Activated gamma-delta T cell treated with Interleukin-2 at 50 U/mL for 16 hours (primary cell): ENCODE data around the gene IFT20.
"Not testable (repeated sequence)": the region's sequence is repeated elsewhere in the genome, so short reads cannot be mapped to it uniquely, and the experiment has no call there.

ENCODE experiments used
- DNase-seq: peaks from one replicate; pipeline ENCODE4 v3.0.0-alpha.2; 2020

Gene IFT20

DNA sequence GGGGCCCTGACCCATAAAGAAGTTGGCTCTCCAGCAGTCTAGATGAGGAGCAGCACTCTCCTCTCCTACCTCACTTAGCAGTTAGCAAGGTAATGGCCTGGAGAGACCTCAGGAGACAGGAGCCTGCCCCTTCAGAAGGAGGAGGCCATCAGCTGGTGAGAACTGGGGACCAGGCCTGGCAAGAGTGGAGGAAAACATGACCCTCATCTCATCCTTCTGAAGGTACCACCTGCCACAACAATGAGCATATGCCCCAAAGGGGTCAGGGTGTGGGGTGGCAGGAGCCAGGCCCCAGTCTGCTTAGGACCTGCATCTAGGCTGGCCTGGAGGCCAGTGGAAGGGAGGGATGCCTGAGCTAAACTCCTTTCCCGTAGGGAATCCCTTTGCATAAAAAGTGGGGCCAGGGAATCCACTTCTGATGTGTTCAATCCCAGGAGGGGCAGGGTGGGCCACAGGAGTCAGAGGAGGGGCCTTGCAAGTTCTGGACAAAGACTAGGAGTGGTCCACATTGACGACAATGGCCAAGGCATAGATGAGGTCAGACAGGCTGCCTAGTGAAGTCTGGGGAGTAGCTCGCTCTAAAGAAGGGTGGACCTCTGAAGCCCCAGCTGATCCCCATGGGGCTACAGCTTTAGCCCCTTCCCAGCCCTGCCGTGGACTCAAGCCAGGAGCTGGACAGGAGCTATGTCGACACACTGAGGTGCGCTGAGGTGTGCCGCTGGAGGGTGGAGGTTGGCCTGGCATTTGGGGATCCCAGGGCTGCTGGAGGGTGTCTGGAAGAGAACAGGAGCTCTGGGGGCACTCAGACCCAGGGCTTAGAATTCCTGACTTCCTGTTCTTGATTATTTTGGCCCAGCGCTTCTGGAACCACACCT is 28.7 kb upstream of the IFT20 start:
- no peak for DNase-seq

- no peak for DNase-seq
Observed at GRCh38 chr17:28363186-28363585, 27.9 kb upstream of the IFT20 start.

- no peak for DNase-seq
Observed at GRCh38 chr17:28357901-28358197, 22.6 kb upstream of the IFT20 start.

DNA sequence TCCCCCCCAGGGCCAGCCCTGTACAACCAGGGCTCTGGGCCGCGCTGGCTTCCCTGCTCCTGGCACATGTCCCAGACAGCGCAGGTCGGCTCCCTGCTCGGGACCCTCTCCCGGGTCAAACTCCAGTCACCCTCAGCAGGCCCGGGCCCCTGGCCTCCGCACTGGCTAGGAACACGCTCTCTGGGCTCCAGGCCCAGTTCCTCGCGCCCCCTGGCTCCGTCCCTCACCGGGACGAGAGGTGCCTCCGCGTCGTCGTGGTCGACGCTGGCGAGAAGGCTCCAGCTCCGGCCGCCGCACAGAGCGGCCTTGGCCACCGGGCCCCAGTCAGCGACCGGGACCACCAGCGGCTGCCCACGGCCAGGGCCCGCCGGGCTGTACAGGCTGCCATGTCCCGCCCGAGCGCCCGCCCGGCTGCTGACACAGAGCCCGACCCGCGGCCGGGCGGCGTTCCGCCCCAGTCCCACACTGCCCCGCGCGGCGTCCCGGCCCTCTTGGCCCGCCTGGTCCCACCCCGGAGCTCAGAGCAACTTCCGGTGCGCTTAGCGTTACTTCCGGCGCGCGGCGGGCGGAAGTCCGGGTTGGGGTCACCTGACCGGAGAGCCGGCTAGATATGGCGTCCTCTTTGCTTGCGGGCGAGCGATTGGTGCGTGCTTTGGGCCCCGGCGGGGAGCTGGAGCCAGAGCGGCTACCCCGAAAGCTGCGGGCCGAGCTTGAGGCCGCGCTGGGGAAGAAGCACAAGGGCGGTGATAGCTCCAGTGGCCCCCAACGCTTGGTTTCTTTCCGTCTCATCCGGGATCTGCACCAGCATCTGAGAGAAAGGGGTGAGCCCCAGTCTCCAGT is 22.0 kb upstream of the IFT20 start, which contains the start of gene POLDIP2:
TSS of gene POLDIP2 (minus strand) at position 467 of the 840 bp plus-strand sequence. CDS start at position 388, 79 bp downstream.
- DNase-seq = peak; percentile 95

- no peak for DNase-seq
Observed at GRCh38 chr17:28350271-28350670, 15.0 kb upstream of the IFT20 start.

GRCh38 chr17:28348979-28349378 is 13.7 kb upstream of the IFT20 start:
- DNase-seq = no peak

DNA sequence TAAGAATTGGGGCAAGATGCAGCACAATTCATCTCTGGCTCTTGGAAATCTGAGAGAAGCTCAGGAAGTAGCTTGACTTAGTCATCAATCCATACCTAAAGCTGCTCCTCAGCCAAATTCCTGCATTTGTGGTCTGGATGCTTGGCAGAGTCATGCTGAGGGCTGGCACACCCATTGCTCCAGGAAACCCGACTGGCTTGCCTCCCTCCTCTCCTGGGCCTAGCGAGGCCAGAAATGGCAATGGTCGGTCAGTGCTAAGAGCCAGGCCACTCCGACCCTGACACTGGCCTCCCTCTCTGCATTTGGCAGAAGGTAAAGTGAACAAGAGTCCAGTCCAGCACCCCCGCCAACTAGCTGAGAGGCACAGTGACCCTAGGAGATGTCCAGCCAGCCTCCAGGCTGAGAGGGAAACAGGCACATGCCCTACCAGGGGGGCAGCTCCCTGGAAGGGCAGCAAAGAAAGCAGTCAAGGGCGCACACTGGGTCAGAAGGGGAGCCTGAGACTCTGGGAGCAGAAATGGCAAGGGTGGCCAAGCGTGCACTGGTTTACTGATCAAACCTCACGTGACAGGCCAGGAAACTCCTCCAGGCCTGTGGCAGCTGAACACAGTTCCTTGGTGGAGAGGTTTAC is 12.1 kb upstream of the IFT20 start:
- DNase-seq = no peak

- no peak for DNase-seq
Observed at GRCh38 chr17:28346746-28347246, 11.5 kb upstream of the IFT20 start.

GRCh38 chr17:28346199-28346580 is 10.9 kb upstream of the IFT20 start:
- no peak for DNase-seq

DNA sequence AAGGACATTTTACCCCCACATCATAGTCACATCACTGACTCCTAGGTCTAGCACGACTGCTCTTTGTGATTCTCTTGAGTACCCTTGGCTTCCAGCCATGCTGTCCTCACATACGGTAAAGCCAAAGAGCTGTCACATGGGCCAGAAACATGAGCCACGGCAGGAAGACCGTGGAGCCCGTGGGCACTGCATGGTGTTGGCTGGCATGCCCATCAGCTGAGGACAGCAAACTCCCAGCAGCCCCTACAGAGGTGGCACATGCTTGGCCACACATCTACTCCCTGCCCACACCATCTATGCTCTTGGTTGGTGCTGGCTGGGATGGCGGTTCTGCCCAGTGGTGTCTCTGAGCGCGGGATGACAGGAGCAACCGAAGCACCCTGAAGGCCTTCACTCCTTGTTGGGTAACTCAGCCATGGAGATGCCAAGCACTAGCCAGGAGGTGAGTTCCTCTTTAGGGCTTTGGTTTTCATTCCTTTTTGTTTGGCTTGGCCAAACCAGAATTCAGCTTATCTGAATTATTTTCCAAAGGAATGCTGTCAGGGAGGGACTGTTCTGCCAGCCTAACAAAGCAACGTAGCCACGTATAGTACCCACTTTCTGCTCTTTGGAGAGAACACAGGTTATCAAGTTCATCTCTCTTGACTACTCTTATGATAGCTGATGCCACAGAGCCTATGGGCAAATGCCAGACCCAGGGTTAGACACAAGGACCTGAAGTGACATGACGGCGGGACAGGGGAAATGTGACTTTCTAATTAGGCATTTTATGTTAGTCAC is 10.3 kb upstream of the IFT20 start:
- DNase-seq = no peak

DNA sequence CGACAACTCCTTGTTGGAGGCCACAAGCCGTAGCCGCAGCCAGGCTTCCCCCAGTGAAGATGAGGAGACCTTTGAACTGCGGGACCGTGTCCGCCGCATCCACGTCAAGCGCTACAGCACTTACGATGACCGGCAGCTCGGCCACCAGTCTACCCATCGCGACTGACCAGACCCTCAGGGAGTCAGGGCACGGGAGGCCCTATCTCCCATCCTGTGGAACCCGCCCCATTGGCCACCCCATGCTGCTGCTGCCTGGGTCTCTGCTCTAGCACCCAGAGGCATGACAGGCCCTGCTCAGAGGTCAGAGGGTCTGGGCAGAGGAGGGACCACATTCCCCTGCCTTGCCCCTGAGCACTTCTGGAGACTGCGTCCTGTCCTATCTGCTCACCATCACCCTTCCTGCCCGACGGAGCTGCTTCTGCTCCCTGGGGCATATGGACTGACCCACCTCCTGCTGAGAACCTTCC is 9.2 kb upstream of the IFT20 start:
- no peak for DNase-seq

- DNase-seq = no peak
Observed at GRCh38 chr17:28344011-28344410, 8.7 kb upstream of the IFT20 start.

DNA sequence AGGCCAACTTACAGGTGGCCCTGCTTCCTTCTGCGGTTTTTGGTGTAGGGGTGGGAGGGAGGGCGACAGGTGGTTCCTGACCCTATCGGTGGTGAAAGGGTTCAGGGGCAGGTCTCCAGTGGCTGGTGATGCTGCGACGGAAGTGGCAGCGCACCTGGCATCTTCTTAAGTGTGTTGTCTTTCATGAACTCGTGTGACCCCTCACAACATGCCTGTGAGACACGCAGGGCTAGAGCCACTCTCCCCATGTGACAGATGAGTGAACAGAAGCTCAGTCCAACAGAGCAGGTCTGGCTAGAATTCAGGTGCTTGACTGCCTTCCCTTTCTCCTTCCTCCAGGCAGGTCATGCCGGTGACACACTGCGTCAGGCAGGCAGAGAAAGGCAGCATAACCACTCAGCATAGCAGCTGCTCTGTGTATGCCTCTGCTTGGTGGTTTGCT is 8.2 kb upstream of the IFT20 start:
- DNase-seq = no peak

DNA sequence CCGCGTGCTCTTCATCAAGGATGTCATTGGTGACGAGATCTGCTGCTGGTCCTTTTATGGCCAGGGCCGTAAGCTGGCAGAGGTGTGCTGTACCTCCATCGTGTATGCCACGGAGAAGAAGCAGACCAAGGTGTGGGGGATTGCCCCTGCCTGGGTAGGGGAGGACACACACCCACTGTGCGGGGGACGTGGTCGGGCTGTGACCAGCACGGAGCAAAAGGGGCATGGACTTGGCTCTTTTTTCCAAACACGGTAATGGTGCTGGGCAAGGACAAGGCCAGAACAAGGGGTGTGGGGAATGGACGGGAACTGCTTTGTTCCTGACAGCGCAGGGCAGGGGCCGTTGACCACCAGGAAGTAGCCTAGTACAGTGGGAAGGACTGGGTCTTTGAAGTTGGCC is 7.0 kb upstream of the IFT20 start:
- no peak for DNase-seq

DNA sequence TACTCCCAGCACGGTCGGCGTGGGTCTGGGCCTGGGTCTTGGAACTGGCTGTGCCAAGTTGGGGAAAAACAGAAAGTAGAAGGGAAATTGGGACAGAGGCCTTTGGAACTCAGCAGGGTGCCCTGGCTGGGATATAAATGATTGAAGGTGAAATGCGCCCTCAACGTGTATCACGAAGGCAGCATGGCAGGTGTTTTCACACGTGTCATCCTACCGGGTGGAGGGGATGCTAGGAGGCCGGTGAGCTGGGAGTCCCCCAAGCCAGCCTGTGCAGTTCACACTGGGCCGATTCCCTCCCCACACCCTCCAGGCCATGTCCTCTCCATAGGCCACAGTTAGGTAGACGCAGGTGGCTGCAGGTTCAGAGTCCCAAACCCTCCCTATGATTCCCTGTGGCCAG is 6.2 kb upstream of the IFT20 start:
- DNase-seq = no peak

GRCh38 chr17:28340374-28340773 is 5.1 kb upstream of the IFT20 start:
- no peak for DNase-seq

DNA sequence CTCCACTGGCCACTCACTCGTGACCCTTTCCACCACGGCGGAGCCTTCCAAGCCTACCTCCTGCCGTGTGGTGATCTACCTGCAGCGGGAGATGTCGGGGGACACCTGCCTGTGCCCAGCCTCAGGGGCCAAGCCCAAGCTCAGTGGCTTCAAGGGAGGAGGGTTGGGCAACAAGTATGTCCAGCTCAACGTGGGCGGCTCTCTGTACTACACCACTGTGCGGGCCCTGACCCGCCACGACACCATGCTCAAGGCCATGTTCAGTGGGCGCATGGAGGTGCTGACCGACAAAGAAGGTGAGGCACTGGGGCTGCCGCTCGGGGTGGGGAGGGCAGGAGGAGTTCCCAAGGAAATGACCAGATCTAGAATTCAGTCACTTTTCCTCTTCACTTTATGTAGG is 4.2 kb upstream of the IFT20 start:
- DNase-seq = no peak

- not testable (repeated sequence) for DNase-seq
Observed at GRCh38 chr17:28338769-28339212, 3.5 kb upstream of the IFT20 start.

GRCh38 chr17:28338056-28338768 is 2.9 kb upstream of the IFT20 start:
- no peak for DNase-seq

- DNase-seq = no peak
Observed at GRCh38 chr17:28335959-28336871, 943 bp upstream of the IFT20 start.
